SJSA1 (cell line): Measurements from ENCODE around the gene POLR1D. TPM values are rescaled to one million over a fixed set of nuclear protein-coding genes. Genes with fewer than 3 reads are reported as not detected.

ENCODE experiments used
- DNase-seq, 2 experiments: peaks; one replicate each; pipeline ENCODE4 v3.0.0-alpha.2; 2015 to 2020; ENCODE audit warnings: low spot score in 2 of 2, low read depth in 1 of 2
- H3K27ac ChIP-seq: fragments of 250-450 bp; sonication (Bioruptor Pico); 2 replicates; pipeline ENCODE4 v1.5.1; 2020; ENCODE audit warnings: mild to moderate bottlenecking, moderate library complexity
- H3K27me3 ChIP-seq: fragments of 250-450 bp; sonication (Bioruptor Pico); replicated peaks from 2 replicates; pipeline ENCODE4 v1.5.1; 2020; ENCODE audit warnings: mild to moderate bottlenecking, moderate library complexity
- H3K36me3 ChIP-seq: fragments of 250-450 bp; sonication (Bioruptor Pico); 2 replicates; pipeline ENCODE4 v1.5.1; 2020; ENCODE audit warnings: mild to moderate bottlenecking
- H3K4me1 ChIP-seq: fragments of 250-450 bp; sonication (Bioruptor Pico); replicated peaks from 2 replicates; pipeline ENCODE4 v1.6.1; 2021; ENCODE audit warnings: mild to moderate bottlenecking
- H3K4me3 ChIP-seq: fragments of 250-450 bp; sonication (Bioruptor Pico); 2 replicates; pipeline ENCODE4 v1.5.1; 2020; ENCODE audit warnings: mild to moderate bottlenecking
- H3K9me3 ChIP-seq: fragments of 250-450 bp; sonication (Bioruptor Pico); replicated peaks from 2 replicates; pipeline ENCODE4 v1.5.1; 2020; ENCODE audit warnings: mild to moderate bottlenecking
- total RNA-seq: library from RNA; depleted of rRNA; stranded (reverse); fragments of >200 nt; shearing (Covaris generic); gene quantifications from 2 replicates; pipeline ENCODE4 v1.2.3, GENCODE V29; 2014; rRNA removed

POLR1D gene
- 46.5 and 68.4 TPM in 2 replicates for total RNA-seq

GRCh38 chr13:27621366-27622101 lies at the start of gene POLR1D:
TSS of gene POLR1D (plus strand) at chr13:27621892. CDS start at chr13:27621984, 92 bp downstream.
- Histone ChIP-seq H3K9me3 (no peaks in the 10 kb centered on the region), H3K27me3 (no peaks in the 10 kb centered on the region), H3K36me3 (peaks cover 35% of the 10 kb centered on the region), H3K27ac (peak within 1 kb of the TSS; percentile 57), H3K4me1 (peaks cover 6% of the 10 kb centered on the region), H3K4me3 (peak within 1 kb of the TSS; percentile 94)
- DNase-seq = peak; percentile 54 to 74

- Histone ChIP-seq H3K4me3 (no peak overlapping the region), H3K27me3 (no peaks in the 10 kb centered on the region), H3K27ac (no peak overlapping the region; the same call in 1 of the 2 replicates), H3K36me3 (no peaks in the 10 kb centered on the region; the same call in 1 of the 2 replicates), H3K4me1 (peaks cover 8% of the 10 kb centered on the region; the same call in 1 of the 2 replicates), H3K9me3 (0 out of 2 replicates have a peak, but pooled peaks cover 2% of the 10 kb centered on the region)
- no peak for DNase-seq
Measured at GRCh38 chr13:27572234-27572901, 49.3 kb upstream of the POLR1D start.

GRCh38 chr13:27573265-27573664 lies 48.4 kb upstream of the POLR1D start:
- peak; percentile 45 to 49 for DNase-seq
- Histone ChIP-seq H3K36me3 (no peaks in the 10 kb centered on the region; the same call in 1 of the 2 replicates), H3K4me1 (peaks cover 9% of the 10 kb centered on the region), H3K27me3 (no peaks in the 10 kb centered on the region), H3K27ac (peak overlapping the region; percentile 52), H3K9me3 (0 out of 2 replicates have a peak, but pooled peaks cover 2% of the 10 kb centered on the region), H3K4me3 (no peak overlapping the region)

GRCh38 chr13:27574661-27575060 lies 47.0 kb upstream of the POLR1D start:
- no peak for DNase-seq
- H3K9me3 ChIP-seq = 0 out of 2 replicates have a peak, but pooled peaks cover 2% of the 10 kb centered on the region
- no peak overlapping the region for H3K27ac ChIP-seq
- H3K4me1 ChIP-seq = peaks cover 17% of the 10 kb centered on the region
- H3K4me3 ChIP-seq = no peak overlapping the region
- no peaks in the 10 kb centered on the region for H3K27me3 ChIP-seq
- H3K36me3 ChIP-seq = no peaks in the 10 kb centered on the region

GRCh38 chr13:27578121-27579030 lies 43.3 kb upstream of the POLR1D start:
- Histone ChIP-seq H3K9me3 (0 out of 2 replicates have a peak, but pooled peaks cover 2% of the 10 kb centered on the region), H3K27ac (0 out of 2 replicates have a peak overlapping the region, but pooled peaks have one; percentile 25), H3K4me1 (peaks cover 11% of the 10 kb centered on the region), H3K27me3 (no peaks in the 10 kb centered on the region), H3K36me3 (no peaks in the 10 kb centered on the region), H3K4me3 (no peak overlapping the region)
- DNase-seq = peak in 1 of 2 experiments; percentile 33

GRCh38 chr13:27583645-27584044 lies 38.0 kb upstream of the POLR1D start:
- H3K4me1 ChIP-seq = peaks cover 14% of the 10 kb centered on the region
- H3K4me3 ChIP-seq = no peak overlapping the region
- H3K9me3 ChIP-seq = no peaks in the 10 kb centered on the region
- H3K36me3 ChIP-seq = no peaks in the 10 kb centered on the region
- DNase-seq = peak in 1 of 2 experiments; percentile 24
- 0 out of 2 replicates have a peak overlapping the region, but pooled peaks have one; percentile 8 for H3K27ac ChIP-seq
- no peaks in the 10 kb centered on the region for H3K27me3 ChIP-seq

GRCh38 chr13:27587095-27587746 lies 34.5 kb upstream of the POLR1D start:
- Histone ChIP-seq H3K9me3 (no peaks in the 10 kb centered on the region), H3K36me3 (no peaks in the 10 kb centered on the region), H3K27me3 (no peaks in the 10 kb centered on the region), H3K27ac (no peak overlapping the region), H3K4me1 (peaks cover 10% of the 10 kb centered on the region), H3K4me3 (no peak overlapping the region)
- no peak for DNase-seq

- Histone ChIP-seq H3K27me3 (no peaks in the 10 kb centered on the region), H3K9me3 (no peaks in the 10 kb centered on the region), H3K27ac (no peak overlapping the region), H3K4me1 (peaks cover 8% of the 10 kb centered on the region), H3K36me3 (no peaks in the 10 kb centered on the region), H3K4me3 (no peak overlapping the region)
- no peak for DNase-seq
Measured at GRCh38 chr13:27588405-27588804, 33.3 kb upstream of the POLR1D start.

GRCh38 chr13:27592865-27593264 lies 28.8 kb upstream of the POLR1D start:
- peaks cover 4% of the 10 kb centered on the region; the same call in 1 of the 2 replicates for H3K4me1 ChIP-seq
- DNase-seq = no peak
- no peaks in the 10 kb centered on the region for H3K27me3 ChIP-seq
- H3K4me3 ChIP-seq = no peak overlapping the region
- H3K36me3 ChIP-seq = no peaks in the 10 kb centered on the region
- no peaks in the 10 kb centered on the region for H3K9me3 ChIP-seq
- H3K27ac ChIP-seq = no peak overlapping the region

GRCh38 chr13:27593267-27593666 lies 28.4 kb upstream of the POLR1D start:
- Histone ChIP-seq H3K36me3 (no peaks in the 10 kb centered on the region), H3K4me3 (no peak overlapping the region), H3K27me3 (no peaks in the 10 kb centered on the region), H3K4me1 (peaks cover 4% of the 10 kb centered on the region; the same call in 1 of the 2 replicates), H3K27ac (no peak overlapping the region), H3K9me3 (no peaks in the 10 kb centered on the region)
- DNase-seq = no peak

GRCh38 chr13:27595055-27595811 lies 26.5 kb upstream of the POLR1D start:
- H3K36me3 ChIP-seq = no peaks in the 10 kb centered on the region
- DNase-seq = no peak
- H3K9me3 ChIP-seq = no peaks in the 10 kb centered on the region
- no peaks in the 10 kb centered on the region for H3K27me3 ChIP-seq
- H3K4me1 ChIP-seq = peaks cover 16% of the 10 kb centered on the region
- no peak overlapping the region for H3K27ac ChIP-seq
- no peak overlapping the region for H3K4me3 ChIP-seq

- no peaks in the 10 kb centered on the region for H3K27me3 ChIP-seq
- no peak for DNase-seq
- H3K4me1 ChIP-seq = peaks cover 20% of the 10 kb centered on the region
- H3K36me3 ChIP-seq = no peaks in the 10 kb centered on the region
- no peak overlapping the region for H3K4me3 ChIP-seq
- H3K27ac ChIP-seq = peak overlapping the region; percentile 43; the same call in 1 of the 2 replicates
- H3K9me3 ChIP-seq = no peaks in the 10 kb centered on the region
Measured at GRCh38 chr13:27599096-27599495, 22.6 kb upstream of the POLR1D start.
